ENCODE measurements around the gene GOLGA8M.

DNA sequence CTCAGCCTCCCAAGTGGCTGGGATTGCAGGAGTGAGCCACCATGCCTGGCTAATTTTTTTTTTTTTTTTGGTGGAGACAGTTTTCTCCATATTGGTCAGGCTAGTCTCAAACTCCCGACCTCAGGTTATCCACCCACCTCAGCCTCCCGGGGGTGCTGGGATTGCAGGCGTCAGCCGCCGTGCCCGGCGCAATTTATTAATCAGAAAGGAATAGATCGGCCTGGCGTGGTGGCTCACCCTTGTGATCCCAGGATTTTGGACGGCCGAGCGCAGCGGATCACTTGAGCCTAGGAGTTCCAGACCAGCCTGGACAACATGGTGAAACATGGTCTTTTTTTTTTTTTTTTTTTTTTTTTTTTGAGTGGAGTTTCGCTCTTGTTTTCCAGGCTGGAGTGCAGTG is 13.3 kb upstream of the GOLGA8M start:
- TF ChIP-seq, protein P1, sequence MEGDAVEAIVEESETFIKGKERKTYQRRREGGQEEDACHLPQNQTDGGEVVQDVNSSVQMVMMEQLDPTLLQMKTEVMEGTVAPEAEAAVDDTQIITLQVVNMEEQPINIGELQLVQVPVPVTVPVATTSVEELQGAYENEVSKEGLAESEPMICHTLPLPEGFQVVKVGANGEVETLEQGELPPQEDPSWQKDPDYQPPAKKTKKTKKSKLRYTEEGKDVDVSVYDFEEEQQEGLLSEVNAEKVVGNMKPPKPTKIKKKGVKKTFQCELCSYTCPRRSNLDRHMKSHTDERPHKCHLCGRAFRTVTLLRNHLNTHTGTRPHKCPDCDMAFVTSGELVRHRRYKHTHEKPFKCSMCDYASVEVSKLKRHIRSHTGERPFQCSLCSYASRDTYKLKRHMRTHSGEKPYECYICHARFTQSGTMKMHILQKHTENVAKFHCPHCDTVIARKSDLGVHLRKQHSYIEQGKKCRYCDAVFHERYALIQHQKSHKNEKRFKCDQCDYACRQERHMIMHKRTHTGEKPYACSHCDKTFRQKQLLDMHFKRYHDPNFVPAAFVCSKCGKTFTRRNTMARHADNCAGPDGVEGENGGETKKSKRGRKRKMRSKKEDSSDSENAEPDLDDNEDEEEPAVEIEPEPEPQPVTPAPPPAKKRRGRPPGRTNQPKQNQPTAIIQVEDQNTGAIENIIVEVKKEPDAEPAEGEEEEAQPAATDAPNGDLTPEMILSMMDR (IDR thresholded peaks at IDR 0.05; ENCODE audit: low read depth, low read length, poor library complexity, severe bottlenecking), result no peak
- no peak for TF ChIP-seq EZH2phosphoT487 (IDR thresholded peaks at IDR 0.05; ENCODE audit: borderline replicate concordance, low read length)
